Measurements from ENCODE around the gene KLHL1.

- TF ChIP-seq ZNF221 (tag by site-specific recombination; IDR thresholded peaks at IDR 0.05; ENCODE audit: borderline replicate concordance) (no peak), ZNF747 (tag by site-specific recombination; IDR thresholded peaks at IDR 0.05) (no peak), ZNF626 (tag by site-specific recombination; IDR thresholded peaks at IDR 0.05) (no peak), CTCF (tag by site-specific recombination; IDR thresholded peaks at IDR 0.05) (no peak), ZSCAN30 (tag by site-specific recombination; IDR thresholded peaks at IDR 0.05) (no peak), ZNF140 (tag by site-specific recombination; IDR thresholded peaks at IDR 0.05) (no peak), MYNN (tag by site-specific recombination; IDR thresholded peaks at IDR 0.05; ENCODE audit: borderline replicate concordance) (no peak), YY1 (tag by site-specific recombination; IDR thresholded peaks at IDR 0.05) (no peak), REPIN1 (tag by site-specific recombination; IDR thresholded peaks at IDR 0.05; ENCODE audit: low read depth) (no peak), ZNF362 (tag by site-specific recombination; IDR thresholded peaks at IDR 0.05) (no peak), REST (tag by site-specific recombination; IDR thresholded peaks at IDR 0.05) (no peak), BCL6B (tag by site-specific recombination; IDR thresholded peaks at IDR 0.05) (no peak), ZNF768 (tag by site-specific recombination; IDR thresholded peaks at IDR 0.05) (no peak), ZNF350 (tag by site-specific recombination; IDR thresholded peaks at IDR 0.05) (no peak)
These were observed 127.5 kb downstream of the KLHL1 start for GRCh38 chr13:69980799-69981198.

All from HEK293 (cell line).